Heart left ventricle (tissue), 16 donors: ENCODE data around the gene MYO7B. TPM values are rescaled to one million over a fixed set of nuclear protein-coding genes. Genes with fewer than 3 reads are reported as not detected.

Experiments used
- ATAC-seq, 4 donors: fragments of 200-7000 bp; cut with Tn5 transposase; one replicate each; pipeline ENCODE4 v1.9.1; 2020 to 2022; ENCODE audit warnings: moderate library complexity in 4 of 4, mild to moderate bottlenecking in 3 of 4, moderate number of reproducible peaks in 1 of 4
- DNase-seq, 5 donors: peaks; one replicate each; pipeline ENCODE4 v3.0.0-alpha.2; 2020
- H3K27ac ChIP-seq, 12 donors: fragments of 200-600 bp; sonication (generic) in 4 of 12; one replicate each; pipeline versions ENCODE4 v1.5.0 to v1.8.0; 2016 to 2022; ENCODE audit warnings: mild to moderate bottlenecking in 2 of 12
- H3K27me3 ChIP-seq, 9 donors: fragments of 200-600 bp; sonication (generic) in 2 of 9; one replicate each; pipeline versions ENCODE4 v1.5.1 to v1.8.0; 2016 to 2022; ENCODE audit warnings: mild to moderate bottlenecking in 3 of 9
- H3K36me3 ChIP-seq, 9 donors: fragments of 200-600 bp; sonication (generic) in 2 of 9; one replicate each; pipeline versions ENCODE4 v1.5.0 to v1.8.0; 2018 to 2022; ENCODE audit warnings: mild to moderate bottlenecking in 2 of 9
- H3K4me1 ChIP-seq, 12 donors: fragments of 200-600 bp; sonication (generic) in 4 of 12; one replicate each; pipeline versions ENCODE4 v1.5.0 to v1.8.0; 2016 to 2022; ENCODE audit warnings: mild to moderate bottlenecking in 3 of 12
- H3K4me3 ChIP-seq, 12 donors: fragments of 200-600 bp; sonication (generic) in 4 of 12; one replicate each; pipeline versions ENCODE4 v1.5.0 to v1.8.0; 2017 to 2022; ENCODE audit warnings: mild to moderate bottlenecking in 9 of 12, moderate library complexity in 4 of 12
- H3K9me3 ChIP-seq, 12 donors: fragments of 200-600 bp; sonication (generic) in 4 of 12; one replicate each; pipeline versions ENCODE4 v1.5.0 to v1.8.0; 2016 to 2022; ENCODE audit warnings: mild to moderate bottlenecking in 1 of 12
- POLR2A ChIP-seq, 2 donors: fragments of 450-650 bp; IDR thresholded peaks; one replicate each; pipeline ENCODE4 v1.6.1; 2017; ENCODE audit warnings: antibody characterized with exemption in 2 of 2, mild to moderate bottlenecking in 2 of 2, moderate library complexity in 2 of 2
- WGBS, 4 donors: extraction: QIAGEN DNeasy Blood & Tissue Kit in 2 of 4; methylation state at CpG; one replicate each; pipeline versions ENCODE4 v1.1.5 to v1.1.7; 2013 to 2018; 5-methylcytosine and 5-hydroxymethylcytosine counted together
- intact Hi-C, 10 donors: fragments of 100-400 bp; cut with DNase I; formaldehyde crosslinking; loops; one replicate each; pipeline versions ENCODE4 v1.11.1 to v1.14.2; 2022
- polyA plus RNA-seq, 2 donors: library from polyadenylated mRNA; stranded (reverse); fragments of 200-250 nt; gene quantifications; one replicate each; pipeline ENCODE4 v1.2.3, GENCODE V29; 2013
- total RNA-seq, 9 donors: library from RNA; depleted of rRNA in 2 of 9; stranded (reverse); fragments of >200 nt in 2 of 9; fragmentation: NEBNext Ultra II Directional in 3 of 9; extraction: Animal tissue kit (Norgen Biotek cat#: 25700) in 3 of 9; gene quantifications; one replicate each; pipeline versions ENCODE4 v1.1.0 to v1.2.4, GENCODE V29; 2016 to 2023
- TF ChIP-seq, protein P1 (sequence below), 12 donors: fragments of 200-600 bp; sonication (generic) in 4 of 12; IDR thresholded peaks; one replicate each; pipeline versions ENCODE4 v1.5.0 to v1.8.0; 2018 to 2022; ENCODE audit warnings: antibody characterized with exemption in 12 of 12, mild to moderate bottlenecking in 5 of 12
- donor health status: ischemic (EF 13 %, LVEDD 7.1; RV severe dilation, severe dysfunction).
- donor health status: healthy with polysubstance abuse.
- donor health status: DM: no; HTN: yes; CAD: no.
- donor health status: DM: no; HTN: no; CAD: no.
- donor health status: ischemic (EF 25% LVEDD 6.9; RV normal size, moderate dysfunction).
- donor health status: ischemic (EF 25% LVEDD 5.7; RV mildly dilated, moderate dysfunction).
- donor health status: healthy.
- donor health status: DM: yes; HTN: yes; CAD: no.
- donor health status: ischemic (EF 35%, LVEDD 5.7; RV mildly dilated, moderate dysfunction).
- donor health status: nonischemic (EF 11% LVEDD 7.7; RV severe dilation, severe dysfunction).
- donor health status: DM: yes; HTN: yes; CAD: no.
- donor health status: PGD.
- donor health status: ischemic (EF 29% LVEDD 5.4; RV normal size, mild dysfunction).
- donor health status: nonischemic (EF 23%, LVEDD 6.1; RV moderate dilation, normal function).

MYO7B gene
- total and polyA plus RNA-seq, 11 donors, result 0.20 to 2.1 (median 0.90) TPM

DNA sequence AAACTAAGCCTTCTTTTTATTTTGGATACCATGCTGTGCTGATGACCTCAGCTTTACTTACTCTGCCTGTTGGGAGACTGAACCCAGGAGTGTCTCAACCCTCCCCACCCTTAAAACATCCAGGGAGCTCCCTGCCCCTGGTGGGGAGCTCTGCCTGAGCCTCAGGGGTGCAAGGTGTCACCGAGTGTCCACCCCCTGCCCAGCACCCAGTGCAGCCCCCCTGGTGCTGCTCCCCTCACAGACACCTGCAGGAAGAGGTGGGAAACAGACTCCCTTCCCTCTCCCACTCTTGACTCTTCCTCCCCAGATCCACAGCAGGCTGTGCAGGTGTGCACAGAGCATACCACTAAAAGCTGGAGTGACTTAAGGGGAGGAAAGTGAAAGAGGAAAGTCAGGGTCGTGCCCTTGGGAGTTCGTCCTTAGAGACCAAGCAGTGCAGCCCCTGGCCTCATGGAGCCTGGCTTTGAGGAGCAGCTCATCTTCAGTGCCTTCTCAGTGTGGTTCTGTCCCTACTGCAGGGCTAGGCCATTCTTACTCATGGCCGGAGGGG lies 51.3 kb downstream of the MYO7B start:
- no peaks in the 10 kb centered on the region for H3K27me3 ChIP-seq
- H3K27ac ChIP-seq, result no peak overlapping the region
- H3K4me1 ChIP-seq, result no peaks in the 10 kb centered on the region
- intact Hi-C loops, result no loop called here
- H3K4me3 ChIP-seq, result no peak overlapping the region
- H3K9me3 ChIP-seq, result no peaks in the 10 kb centered on the region
- no peak for TF ChIP-seq POLR2A (IDR thresholded peaks at IDR 0.05)
- TF ChIP-seq, protein P1, sequence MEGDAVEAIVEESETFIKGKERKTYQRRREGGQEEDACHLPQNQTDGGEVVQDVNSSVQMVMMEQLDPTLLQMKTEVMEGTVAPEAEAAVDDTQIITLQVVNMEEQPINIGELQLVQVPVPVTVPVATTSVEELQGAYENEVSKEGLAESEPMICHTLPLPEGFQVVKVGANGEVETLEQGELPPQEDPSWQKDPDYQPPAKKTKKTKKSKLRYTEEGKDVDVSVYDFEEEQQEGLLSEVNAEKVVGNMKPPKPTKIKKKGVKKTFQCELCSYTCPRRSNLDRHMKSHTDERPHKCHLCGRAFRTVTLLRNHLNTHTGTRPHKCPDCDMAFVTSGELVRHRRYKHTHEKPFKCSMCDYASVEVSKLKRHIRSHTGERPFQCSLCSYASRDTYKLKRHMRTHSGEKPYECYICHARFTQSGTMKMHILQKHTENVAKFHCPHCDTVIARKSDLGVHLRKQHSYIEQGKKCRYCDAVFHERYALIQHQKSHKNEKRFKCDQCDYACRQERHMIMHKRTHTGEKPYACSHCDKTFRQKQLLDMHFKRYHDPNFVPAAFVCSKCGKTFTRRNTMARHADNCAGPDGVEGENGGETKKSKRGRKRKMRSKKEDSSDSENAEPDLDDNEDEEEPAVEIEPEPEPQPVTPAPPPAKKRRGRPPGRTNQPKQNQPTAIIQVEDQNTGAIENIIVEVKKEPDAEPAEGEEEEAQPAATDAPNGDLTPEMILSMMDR (IDR thresholded peaks at IDR 0.05), result no peak
- DNase-seq, result peak in 1 of 5 donors; percentile 3
- no peak for ATAC-seq
- no peaks in the 10 kb centered on the region for H3K36me3 ChIP-seq
- WGBS, 4 donors, result 83 to 86% (median 86%) methylated on average over 4 of the region's 4 CpGs

DNA sequence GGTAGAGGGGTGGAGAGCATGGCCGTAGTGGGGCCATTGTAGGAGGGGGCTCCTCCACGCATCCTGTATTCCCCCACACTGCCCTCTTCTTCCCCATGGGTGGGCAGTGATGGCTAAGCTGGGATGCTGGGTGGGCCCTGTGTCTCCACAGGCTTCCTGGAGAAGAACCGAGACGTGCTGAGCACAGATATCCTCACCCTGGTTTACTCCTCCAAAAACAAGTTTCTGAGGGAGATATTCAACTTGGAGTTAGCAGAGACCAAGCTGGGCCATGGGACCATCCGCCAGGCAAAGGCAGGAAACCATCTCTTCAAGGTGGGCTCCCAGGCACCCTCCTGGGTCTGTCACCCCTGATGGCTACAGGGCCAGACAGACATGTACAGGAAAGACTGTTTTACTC lies 52.8 kb downstream of the MYO7B start:
- ATAC-seq, result no peak
- H3K9me3 ChIP-seq, result no peaks in the 10 kb centered on the region
- DNase-seq, result peak in 1 of 5 donors; percentile 2
- intact Hi-C loops, result no loop called here
- 90 to 95% (median 94%) methylated on average over 5 of the region's 5 CpGs for WGBS, 4 donors
- TF ChIP-seq POLR2A (IDR thresholded peaks at IDR 0.05), result no peak
- TF ChIP-seq, protein P1 (IDR thresholded peaks at IDR 0.05), result no peak
- no peak overlapping the region for H3K4me3 ChIP-seq
- no peaks in the 10 kb centered on the region for H3K4me1 ChIP-seq
- no peak overlapping the region for H3K27ac ChIP-seq
- no peaks in the 10 kb centered on the region for H3K27me3 ChIP-seq
- no peaks in the 10 kb centered on the region for H3K36me3 ChIP-seq

DNA sequence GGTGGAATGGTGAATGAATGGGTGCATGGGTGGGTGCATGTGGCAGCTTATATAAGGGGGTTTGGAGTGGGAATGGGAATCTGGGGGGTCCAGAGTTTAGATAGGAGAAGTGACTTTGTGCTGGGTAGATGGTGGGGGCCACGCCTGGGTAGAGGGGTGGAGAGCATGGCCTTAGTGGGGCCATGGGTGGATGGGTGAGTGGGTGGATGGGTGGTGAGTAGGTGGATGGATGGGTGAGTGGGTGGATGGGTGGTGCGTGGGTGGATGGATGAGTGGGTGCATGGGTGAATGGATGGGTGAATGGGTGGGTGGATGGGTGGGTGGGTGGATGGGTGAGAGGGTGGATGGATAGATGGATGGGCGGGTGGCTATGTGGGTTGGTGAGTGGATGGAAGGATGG lies 53.9 kb downstream of the MYO7B start:
- intact Hi-C loops, result no loop called here
- H3K27me3 ChIP-seq, result no peaks in the 10 kb centered on the region
- ATAC-seq, result no peak
- DNase-seq, result peak in 1 of 5 donors; percentile 12
- H3K4me3 ChIP-seq, result no peak overlapping the region
- no peak for TF ChIP-seq POLR2A (IDR thresholded peaks at IDR 0.05)
- TF ChIP-seq, protein P1 (IDR thresholded peaks at IDR 0.05), result no peak
- 91 to 98% (median 96%) methylated on average over 3 of the region's 3 CpGs for WGBS, 4 donors
- H3K4me1 ChIP-seq, result no peaks in the 10 kb centered on the region
- no peaks in the 10 kb centered on the region for H3K9me3 ChIP-seq
- H3K27ac ChIP-seq, result no peak overlapping the region
- no peaks in the 10 kb centered on the region for H3K36me3 ChIP-seq

DNA sequence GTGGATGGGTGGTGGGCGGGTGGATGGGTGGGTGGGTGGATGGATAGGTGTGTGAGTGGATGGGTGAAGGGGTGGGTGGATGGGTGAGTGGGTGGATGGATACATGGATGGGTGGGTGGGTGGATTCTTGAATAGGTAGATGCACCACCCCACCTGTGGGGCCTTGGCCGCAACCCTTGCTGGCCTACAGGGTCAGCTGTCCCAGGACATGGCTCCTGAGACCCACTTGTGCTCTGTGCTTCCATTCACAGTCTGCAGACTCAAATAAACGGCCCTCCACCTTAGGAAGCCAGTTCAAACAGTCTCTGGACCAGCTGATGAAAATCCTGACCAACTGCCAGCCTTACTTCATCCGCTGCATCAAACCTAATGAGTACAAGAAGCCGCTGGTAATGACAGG lies 54.4 kb downstream of the MYO7B start:
- Histone ChIP-seq H3K9me3 (no peaks in the 10 kb centered on the region), H3K36me3 (no peaks in the 10 kb centered on the region), H3K27ac (no peak overlapping the region), H3K27me3 (no peaks in the 10 kb centered on the region), H3K4me1 (no peaks in the 10 kb centered on the region), H3K4me3 (no peak overlapping the region)
- intact Hi-C loops, result loop anchor here in 9 of 10 donors (5.0 to 10.0 kb wide), 10 partner anchors 57 to 275 kb away; partner anchors contain the start of genes GPR17 (in 2 of the 9) and LIMS2 (in 2 of the 9)
- WGBS, 4 donors, result 87 to 95% (median 91%) methylated on average over 5 of the region's 5 CpGs
- peak in 1 of 5 donors; percentile 9 for DNase-seq
- TF ChIP-seq POLR2A (IDR thresholded peaks at IDR 0.05), result no peak
- ATAC-seq, result no peak
